ENCODE measurements around the gene CRADD. TPM values are rescaled to one million over a fixed set of nuclear protein-coding genes. Genes with fewer than 3 reads are reported as not detected.

The CRADD gene
- total RNA-seq, 1 experiment from 2014 or later = 10.1 TPM

GRCh38 chr12:93805736-93806141 lies 128.6 kb downstream of the CRADD start:
- H3K36me3 Mint-ChIP-seq (ENCODE audit: insufficient read depth, unreplicated experiment) = no peaks in the 10 kb centered on the region
- no peaks in the 10 kb centered on the region for H3K27me3 Mint-ChIP-seq (ENCODE audit: unreplicated experiment)
- TF ChIP-seq CTCF (IDR thresholded peaks at IDR 0.05; ENCODE audit: unreplicated experiment) = no peak
- no peaks in the 10 kb centered on the region for H3K4me1 Mint-ChIP-seq (ENCODE audit: low read depth, unreplicated experiment)
- no TSS peak for BruUV-seq (replicated peaks)
- intact Hi-C loops (cut with micrococcal nuclease; ENCODE audit: unreplicated experiment) = no loop called here
- no peak for DNase-seq
- H3K9me3 Mint-ChIP-seq (ENCODE audit: low read depth, unreplicated experiment) = peaks cover 4% of the 10 kb centered on the region
- no peak overlapping the region for H3K27ac Mint-ChIP-seq (ENCODE audit: unreplicated experiment)
- H3K4me3 Mint-ChIP-seq (ENCODE audit: low read depth, unreplicated experiment) = no peak overlapping the region
- CTCF ChIA-PET = no interaction called here

GRCh38 chr12:93807354-93807753 lies 130.2 kb downstream of the CRADD start:
- Mint-ChIP-seq H3K27ac (ENCODE audit: unreplicated experiment) (no peak overlapping the region), H3K4me1 (ENCODE audit: low read depth, unreplicated experiment) (no peaks in the 10 kb centered on the region), H3K27me3 (ENCODE audit: unreplicated experiment) (no peaks in the 10 kb centered on the region), H3K9me3 (ENCODE audit: low read depth, unreplicated experiment) (peaks cover 4% of the 10 kb centered on the region), H3K4me3 (ENCODE audit: low read depth, unreplicated experiment) (no peak overlapping the region), H3K36me3 (ENCODE audit: insufficient read depth, unreplicated experiment) (no peaks in the 10 kb centered on the region)
- no peak for DNase-seq
- intact Hi-C loops (cut with micrococcal nuclease; ENCODE audit: unreplicated experiment) = no loop called here
- TF ChIP-seq CTCF (IDR thresholded peaks at IDR 0.05; ENCODE audit: unreplicated experiment) = no peak
- BruUV-seq (replicated peaks) = no TSS peak
- CTCF ChIA-PET = interaction anchor here (0.7 kb wide), 1 partner anchor 12 kb away, joined by 7 read pairs; no protein-coding TSS in a partner anchor

GRCh38 chr12:93808169-93808899 lies 131.2 kb downstream of the CRADD start:
- TF ChIP-seq CTCF (IDR thresholded peaks at IDR 0.05; ENCODE audit: unreplicated experiment) = no peak

GRCh38 chr12:93812626-93813025 lies 135.5 kb downstream of the CRADD start:
- no peak overlapping the region for H3K4me3 Mint-ChIP-seq (ENCODE audit: low read depth, unreplicated experiment)
- intact Hi-C loops (cut with micrococcal nuclease; ENCODE audit: unreplicated experiment) = no loop called here
- BruUV-seq (replicated peaks) = no TSS peak
- DNase-seq = no peak
- H3K9me3 Mint-ChIP-seq (ENCODE audit: low read depth, unreplicated experiment) = peaks cover 4% of the 10 kb centered on the region
- TF ChIP-seq CTCF (IDR thresholded peaks at IDR 0.05; ENCODE audit: unreplicated experiment) = no peak
- CTCF ChIA-PET = no interaction called here
- no peaks in the 10 kb centered on the region for H3K27me3 Mint-ChIP-seq (ENCODE audit: unreplicated experiment)
- no peaks in the 10 kb centered on the region for H3K36me3 Mint-ChIP-seq (ENCODE audit: insufficient read depth, unreplicated experiment)
- H3K4me1 Mint-ChIP-seq (ENCODE audit: low read depth, unreplicated experiment) = no peaks in the 10 kb centered on the region
- no peak overlapping the region for H3K27ac Mint-ChIP-seq (ENCODE audit: unreplicated experiment)

More at GRCh38 chr12:93808169-93808899, 131.2 kb downstream of the CRADD start:
- H3K27me3 Mint-ChIP-seq (ENCODE audit: unreplicated experiment) = no peaks in the 10 kb centered on the region
- H3K4me1 Mint-ChIP-seq (ENCODE audit: low read depth, unreplicated experiment) = no peaks in the 10 kb centered on the region
- no peaks in the 10 kb centered on the region for H3K36me3 Mint-ChIP-seq (ENCODE audit: insufficient read depth, unreplicated experiment)
- intact Hi-C loops (cut with micrococcal nuclease; ENCODE audit: unreplicated experiment) = no loop called here
- CTCF ChIA-PET = interaction anchor here (0.5 to 0.7 kb wide), 2 partner anchors 9 to 15 kb away, joined by 3 to 4 read pairs; no protein-coding TSS in a partner anchor
- no peak for DNase-seq
- no peak overlapping the region for H3K27ac Mint-ChIP-seq (ENCODE audit: unreplicated experiment)
- no TSS peak for BruUV-seq (replicated peaks)
- H3K9me3 Mint-ChIP-seq (ENCODE audit: low read depth, unreplicated experiment) = peaks cover 4% of the 10 kb centered on the region
- no peak overlapping the region for H3K4me3 Mint-ChIP-seq (ENCODE audit: low read depth, unreplicated experiment)
